A549 (cell line): ENCODE data around the gene GPNMB. TPM values are rescaled to one million over a fixed set of nuclear protein-coding genes. Genes with fewer than 3 reads are reported as not detected.
"Not testable (repeated sequence)": the region's sequence is repeated elsewhere in the genome, so short reads cannot be mapped to it uniquely, and the experiment has no call there.

Source experiments
- ATAC-seq, 2 experiments: fragments of 200-7000 bp in 1 of 2; fragments of >200 bp in 1 of 2; cut with Nextera tagmentation in 1 of 2; cut with Tn5 transposase in 1 of 2; 3 replicates each; pipeline versions ENCODE4 v1.8.0 to v1.9.1; 2018 to 2020; ENCODE audit warnings: mild to moderate bottlenecking in 1 of 2, moderate library complexity in 1 of 2
- CTCF ChIA-PET: fragments of 300-600 bp; sonication (Branson Sonifier 250); formaldehyde crosslinking; extraction: SDS; loops from one replicate; lab custom pipeline; 2021; ENCODE audit warnings: antibody characterized with exemption, inconsistent platforms; lab: Yijun Ruan, JAX
- POLR2A ChIA-PET: fragments of 350-600 bp; formaldehyde crosslinking; extraction: SDS; loops from one replicate; lab custom pipeline; 2021; ENCODE audit warnings: antibody characterized with exemption, inconsistent platforms; lab: Yijun Ruan, JAX
- DNase-seq, 2 experiments: peaks; one replicate each; pipeline versions ENCODE4 v3.0.0 to v3.0.0-alpha.2; 2011 to 2016; ENCODE audit warnings: low read depth in 1 of 2, low spot score in 1 of 2
- FAIRE-seq: peaks from 2 replicates; lab custom pipeline; 2011; peaks lifted over from hg19 to GRCh38; lab: Jason Lieb, UNC
- H3K27ac ChIP-seq, 2 experiments: fragments of >200 bp; sonication (Bioruptor Twin); formaldehyde crosslinking; 3 replicates each; pipeline ENCODE4 v1.5.1; 2016 to 2017
- H3K4me1 ChIP-seq: fragments of >200 bp; sonication (Bioruptor Twin); formaldehyde crosslinking; 3 replicates; pipeline ENCODE4 v1.6.1; 2016
- H3K4me2 ChIP-seq: fragments of >200 bp; sonication (Bioruptor Twin); formaldehyde crosslinking; 3 replicates; pipeline ENCODE4 v1.6.1; 2016
- H3K4me3 ChIP-seq: fragments of >200 bp; sonication (Bioruptor Twin); formaldehyde crosslinking; 3 replicates; pipeline ENCODE4 v1.5.1; 2016
- H3K9me3 ChIP-seq: fragments of >200 bp; sonication (Bioruptor Twin); formaldehyde crosslinking; 3 replicates; pipeline ENCODE4 v1.6.1; 2016
- CBX2 ChIP-seq: fragments of 200-600 bp; sonication (generic); IDR thresholded peaks from 2 replicates; pipeline ENCODE4 v1.6.1; 2016; ENCODE audit warnings: low read depth, mild to moderate bottlenecking, borderline replicate concordance
- EHMT2 ChIP-seq: fragments of 200-600 bp; sonication (generic); IDR thresholded peaks from 2 replicates; pipeline ENCODE4 v1.6.1; 2016; ENCODE audit warnings: antibody characterized with exemption, low read depth, mild to moderate bottlenecking, moderate library complexity
- EP300 ChIP-seq, 2 experiments: fragments of >200 bp; sonication (Bioruptor Twin); formaldehyde crosslinking; IDR thresholded peaks; 2 replicates in 1 of 2; 3 replicates in 1 of 2; pipeline ENCODE4 v1.6.1; 2016 to 2017
- FOSL2 ChIP-seq, 2 experiments: fragments of 450-650 bp in 1 of 2; fragments of >200 bp in 1 of 2; sonication (Bioruptor Twin) in 1 of 2; formaldehyde crosslinking; IDR thresholded peaks; 2 replicates each; pipeline versions ENCODE4 v1.5.0 to v1.6.1; 2016 to 2020; ENCODE audit warnings: mild to moderate bottlenecking in 1 of 2, moderate library complexity in 1 of 2
- GATA3 ChIP-seq: IDR thresholded peaks from 2 replicates; pipeline ENCODE4 v1.6.1; 2012; ENCODE audit warnings: borderline replicate concordance
- HOXA7 ChIP-seq: fragments of 250-450 bp; sonication (Bioruptor Pico); IDR thresholded peaks from 2 replicates; pipeline ENCODE4 v1.5.0; 2020; ENCODE audit warnings: mild to moderate bottlenecking, moderate library complexity
- HOXB13 ChIP-seq: fragments of 250-450 bp; sonication (Bioruptor Pico); IDR thresholded peaks from 2 replicates; pipeline ENCODE4 v1.5.0; 2020; ENCODE audit warnings: low read depth, mild to moderate bottlenecking, moderate library complexity
- HOXB5 ChIP-seq: fragments of 250-450 bp; sonication (Bioruptor Pico); IDR thresholded peaks from 2 replicates; pipeline ENCODE4 v1.5.0; 2020; ENCODE audit warnings: mild to moderate bottlenecking, moderate library complexity
- JUN ChIP-seq, 2 experiments: fragments of >200 bp; sonication (Bioruptor Twin); formaldehyde crosslinking; IDR thresholded peaks; 2 replicates in 1 of 2; 3 replicates in 1 of 2; pipeline ENCODE4 v1.6.1; 2016 to 2017
- KDM5A ChIP-seq: fragments of 200-600 bp; sonication (generic); IDR thresholded peaks from 2 replicates; pipeline ENCODE4 v1.6.1; 2016; ENCODE audit warnings: antibody characterized with exemption, mild to moderate bottlenecking
- MAZ ChIP-seq: fragments of 150-350 bp; IDR thresholded peaks from 2 replicates; pipeline ENCODE4 v1.6.1; 2014; ENCODE audit warnings: antibody characterized with exemption, low read depth, low read length, borderline replicate concordance
- NPAS2 ChIP-seq: fragments of 250-450 bp; sonication (Bioruptor Pico); IDR thresholded peaks from 2 replicates; pipeline ENCODE4 v1.8.0; 2022; ENCODE audit warnings: mild to moderate bottlenecking, moderate library complexity, borderline replicate concordance
- POLR2A ChIP-seq: IDR thresholded peaks from 2 replicates; pipeline ENCODE4 v1.6.1; 2012; ENCODE audit warnings: mild to moderate bottlenecking, low read length
- RAD21 ChIP-seq, 2 experiments: fragments of >200 bp in 1 of 2; sonication (Bioruptor Twin) in 1 of 2; formaldehyde crosslinking in 1 of 2; IDR thresholded peaks in 1 of 2; conservative IDR thresholded peaks in 1 of 2; 2 replicates in 1 of 2; 3 replicates in 1 of 2; pipeline ENCODE4 v1.6.1; 2012 to 2018; ENCODE audit warnings: inconsistent platforms in 1 of 2
- RARB ChIP-seq: fragments of 250-450 bp; sonication (Bioruptor Pico); IDR thresholded peaks from 2 replicates; pipeline ENCODE4 v1.8.0; 2021; ENCODE audit warnings: mild to moderate bottlenecking, moderate library complexity
- ZFP36 ChIP-seq: fragments of 450-650 bp; IDR thresholded peaks from 2 replicates; pipeline ENCODE4 v1.6.1; 2014; ENCODE audit warnings: borderline replicate concordance; ENCODE audit not compliant: partially characterized antibody
- ZNF302 ChIP-seq: fragments of 250-450 bp; sonication (Bioruptor Pico); IDR thresholded peaks from 2 replicates; pipeline ENCODE4 v1.9.0; 2021; ENCODE audit warnings: inconsistent platforms, mild to moderate bottlenecking, moderate library complexity
- WGBS: methylation state at CpG from one replicate; pipeline ENCODE4 v1.1.6; 2017; ENCODE audit errors: missing lambda C conversion rate; 5-methylcytosine and 5-hydroxymethylcytosine counted together
- polyA plus RNA-seq, 4 experiments: library from polyadenylated mRNA; depleted of rRNA in 3 of 4; stranded (reverse); fragments of >200 nt; fragmentation: RNase III in 1 of 4; extraction: RNeasy Plus Mini Kit Qiagen cat#74134 plus additional on column Dnase treatment in 1 of 4; gene quantifications; 2 replicates in 3 of 4; 3 replicates in 1 of 4; pipeline ENCODE4 v1.2.3, GENCODE V29; 2011 to 2017
- TF ChIP-seq, protein P1 (sequence below): fragments of 250-450 bp; sonication (Bioruptor Pico); IDR thresholded peaks from 2 replicates; pipeline ENCODE4 v1.5.0; 2021; ENCODE audit warnings: mild to moderate bottlenecking, moderate library complexity, borderline replicate concordance
- TF ChIP-seq, protein P2 (sequence below): fragments of 250-450 bp; sonication (Bioruptor Pico); IDR thresholded peaks from 2 replicates; pipeline ENCODE4 v1.5.0; 2020; ENCODE audit warnings: low read depth, mild to moderate bottlenecking, moderate library complexity
- TF ChIP-seq, protein P3 (sequence below): fragments of >200 bp; sonication (Bioruptor Twin); formaldehyde crosslinking; IDR thresholded peaks from 3 replicates; pipeline ENCODE4 v1.6.1; 2016

GPNMB gene
- polyA plus RNA-seq, 2 of the 4 experiments (the other 2 are of a cell fraction), result 3.3 to 4.7 TPM

DNA sequence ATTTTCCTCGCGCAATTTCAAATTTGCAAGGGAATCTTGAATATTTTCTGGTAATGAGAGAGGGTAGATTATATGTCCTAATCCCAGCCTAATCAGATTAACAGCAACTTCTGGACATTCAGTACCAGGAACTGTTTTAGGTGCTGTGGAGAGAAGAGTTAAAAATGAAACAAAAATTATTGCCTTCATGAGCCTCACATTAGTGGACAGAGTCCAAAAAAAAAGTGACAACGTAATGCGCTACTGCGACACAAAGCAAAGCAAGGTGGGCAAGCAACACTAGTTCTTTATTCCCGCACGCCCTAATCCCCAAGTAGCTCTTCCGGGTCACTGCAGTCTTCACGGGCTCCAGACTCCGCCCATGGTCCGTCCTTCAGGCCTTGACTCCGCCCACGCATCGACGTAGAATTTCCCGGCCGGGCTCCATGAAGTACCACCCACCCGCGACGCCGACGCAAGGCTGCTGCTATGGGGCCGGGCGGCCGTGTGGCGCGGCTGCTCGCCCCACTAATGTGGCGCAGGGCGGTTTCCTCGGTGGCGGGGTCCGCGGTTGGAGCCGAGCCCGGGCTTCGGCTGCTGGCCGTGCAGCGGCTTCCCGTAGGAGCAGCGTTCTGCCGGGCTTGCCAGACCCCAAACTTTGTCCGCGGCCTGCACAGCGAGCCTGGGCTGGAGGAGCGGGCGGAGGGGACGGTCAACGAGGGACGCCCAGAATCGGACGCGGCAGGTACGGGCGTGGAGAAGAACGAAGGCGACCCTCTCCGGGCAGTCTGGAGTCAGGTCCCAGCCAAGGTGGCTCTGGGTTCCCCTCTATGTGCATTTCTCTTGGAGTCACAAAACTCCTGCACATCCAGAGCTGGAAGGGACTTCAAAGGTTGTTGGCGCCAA, 52.6 kb downstream of the GPNMB start, which contains the start of gene MALSU1 (continued):
- peak; percentile 48; the same call in 1 of the 2 replicates for TF ChIP-seq HOXA7
- TF ChIP-seq KDM5A, result peak; percentile 92
- TF ChIP-seq RARB, result no peak
- TF ChIP-seq ZNF302 (CRISPR knock-in tag), result peak; percentile 53; the same call in 1 of the 2 replicates
- TF ChIP-seq, all 56 proteins: peak for 14

DNA sequence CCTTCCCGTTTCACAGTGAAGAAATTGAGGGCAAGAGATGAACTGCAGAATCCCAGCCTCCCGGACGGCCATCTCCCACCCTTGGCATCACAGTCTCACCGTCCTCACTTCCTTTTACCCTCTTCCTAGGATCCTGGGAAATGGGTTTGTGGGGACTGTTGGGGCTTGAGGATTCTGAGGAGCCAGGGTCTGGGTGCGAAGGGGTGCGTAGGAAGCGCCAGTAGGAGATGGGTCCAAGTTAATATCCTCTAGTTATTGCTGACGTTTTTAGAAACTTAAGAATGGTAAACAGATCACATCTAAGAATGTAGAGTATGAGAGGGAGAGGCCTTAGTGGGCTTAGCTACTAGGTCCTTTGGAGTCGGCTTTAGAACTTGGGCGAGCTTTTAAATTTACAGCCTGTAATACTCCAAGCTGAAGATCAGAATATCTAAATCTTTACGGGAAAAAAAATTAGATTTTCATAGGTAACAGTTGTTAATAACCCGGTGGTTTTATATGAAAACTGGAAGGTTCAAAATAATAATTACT, 53.3 kb downstream of the GPNMB start:
- POLR2A ChIA-PET, result interaction anchor here (0.6 to 2.7 kb wide), 6 partner anchors 19 to 426 kb away, joined by 5 to 18 read pairs (median 8); no protein-coding TSS in a partner anchor
- 10% methylated on average over 12 of the region's 12 CpGs for WGBS
- no peak for FAIRE-seq
- no peaks in the 10 kb centered on the region for H3K9me3 ChIP-seq
- no peak for TF ChIP-seq GATA3
- no peak for TF ChIP-seq FOSL2 (IDR thresholded peaks at IDR 0.05)
- no peak for TF ChIP-seq FOSL2 (CRISPR knock-in tag; IDR thresholded peaks at IDR 0.05)
- TF ChIP-seq, protein P1, sequence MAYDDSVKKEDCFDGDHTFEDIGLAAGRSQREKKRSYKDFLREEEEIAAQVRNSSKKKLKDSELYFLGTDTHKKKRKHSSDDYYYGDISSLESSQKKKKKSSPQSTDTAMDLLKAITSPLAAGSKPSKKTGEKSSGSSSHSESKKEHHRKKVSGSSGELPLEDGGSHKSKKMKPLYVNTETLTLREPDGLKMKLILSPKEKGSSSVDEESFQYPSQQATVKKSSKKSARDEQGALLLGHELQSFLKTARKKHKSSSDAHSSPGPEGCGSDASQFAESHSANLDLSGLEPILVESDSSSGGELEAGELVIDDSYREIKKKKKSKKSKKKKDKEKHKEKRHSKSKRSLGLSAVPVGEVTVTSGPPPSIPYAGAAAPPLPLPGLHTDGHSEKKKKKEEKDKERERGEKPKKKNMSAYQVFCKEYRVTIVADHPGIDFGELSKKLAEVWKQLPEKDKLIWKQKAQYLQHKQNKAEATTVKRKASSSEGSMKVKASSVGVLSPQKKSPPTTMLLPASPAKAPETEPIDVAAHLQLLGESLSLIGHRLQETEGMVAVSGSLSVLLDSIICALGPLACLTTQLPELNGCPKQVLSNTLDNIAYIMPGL, result no peak
- TF ChIP-seq, all 56 proteins: peak for 0
- CTCF ChIA-PET, result interaction anchor here (1.1 to 1.8 kb wide), 3 partner anchors 27 to 39 kb away, joined by 3 to 7 read pairs (median 6); no protein-coding TSS in a partner anchor
- H3K4me2 ChIP-seq, result peak overlapping the region; percentile 85
- ATAC-seq, result peak; percentile 17 to 41; a peak in 5 of 6 replicates
- H3K4me1 ChIP-seq, result peaks cover 29% of the 10 kb centered on the region
- DNase-seq, result peak in 1 of 2 experiments; percentile 26
- peak overlapping the region; percentile 87 to 96 for H3K27ac ChIP-seq
- peak overlapping the region; percentile 79 for H3K4me3 ChIP-seq

DNA sequence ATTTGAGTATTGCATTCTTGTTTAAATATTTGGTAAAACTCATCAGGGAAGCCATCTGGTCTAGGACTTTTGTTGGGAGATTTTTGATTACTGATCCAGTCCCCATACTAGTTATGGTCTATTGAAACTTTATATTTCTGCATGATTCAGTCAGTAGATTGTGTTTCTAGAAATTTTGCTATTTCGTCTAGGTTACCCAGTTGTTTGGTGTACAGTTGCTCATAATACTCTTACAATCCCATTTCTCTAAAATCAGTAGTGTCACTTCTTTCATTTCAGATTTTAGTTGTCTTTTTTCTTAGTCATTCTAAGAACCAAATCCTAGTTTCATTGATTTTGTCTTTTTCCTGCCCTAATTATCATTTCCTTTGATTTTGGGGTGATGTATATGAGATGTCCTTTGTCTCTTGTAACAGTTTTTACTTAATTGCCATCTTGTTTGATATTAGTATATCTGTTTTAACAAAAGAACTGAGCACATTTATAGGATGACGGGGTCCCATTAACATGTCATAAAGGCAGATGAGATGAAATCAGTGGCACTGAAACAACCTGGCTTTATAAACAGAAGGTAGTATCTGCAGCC, 60.5 kb downstream of the GPNMB start:
- H3K27ac ChIP-seq, result no peak overlapping the region
- POLR2A ChIA-PET, result no interaction called here
- WGBS, result 86% methylated on average over 2 of the region's 2 CpGs

DNA sequence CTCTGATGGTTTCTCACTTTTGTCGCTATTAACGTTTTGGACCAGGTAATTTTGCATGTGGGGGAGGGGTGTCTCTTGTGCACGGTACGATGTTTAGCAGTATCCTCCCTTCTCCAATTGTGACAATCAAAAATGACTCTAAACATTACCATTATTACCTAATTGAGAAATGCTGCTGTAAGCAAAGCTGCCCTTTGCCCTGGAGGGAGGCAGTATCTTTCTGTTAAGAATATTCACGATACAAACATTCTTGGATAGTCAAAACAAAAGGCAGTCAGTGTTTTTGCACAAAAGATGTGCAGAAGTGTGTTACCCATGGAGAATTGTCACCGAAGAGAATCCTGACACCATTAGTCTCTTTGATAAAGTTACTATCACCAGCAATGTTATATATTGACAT, 62.2 kb downstream of the GPNMB start:
- 89% methylated on average over 6 of the region's 6 CpGs for WGBS
- ChIA-PET POLR2A (interaction anchor here (1.9 kb wide), 1 partner anchor 10 kb away, joined by 7 read pairs; no protein-coding TSS in a partner anchor), CTCF (interaction anchor here (1.6 to 1.9 kb wide), 2 partner anchors 32 to 36 kb away, joined by 4 to 8 read pairs; no protein-coding TSS in a partner anchor)
- ATAC-seq (no peak), DNase-seq (no peak), FAIRE-seq (no peak)
- Histone ChIP-seq H3K9me3 (no peaks in the 10 kb centered on the region), H3K27ac (no peak overlapping the region), H3K4me2 (no peak overlapping the region), H3K4me1 (peaks cover 5% of the 10 kb centered on the region; the same call in 1 of the 3 replicates), H3K4me3 (no peak overlapping the region)
- TF ChIP-seq EHMT2 (no peak), POLR2A (no peak), FOSL2 (IDR thresholded peaks at IDR 0.05) (no peak), FOSL2 (CRISPR knock-in tag; IDR thresholded peaks at IDR 0.05) (no peak), JUN (IDR thresholded peaks at IDR 0.05) (no peak), EP300 (IDR thresholded peaks at IDR 0.05) (no peak), NPAS2 (CRISPR knock-in tag) (no peak), HOXB13 (CRISPR knock-in tag) (no peak), RARB (no peak), RAD21 (conservative IDR thresholded peaks at IDR 0.05 in 1 of 2, IDR thresholded peaks at IDR 0.05 in 1 of 2) (no peak), ZFP36 (no peak), GATA3 (no peak), CBX2 (no peak), HOXB5 (CRISPR knock-in tag) (no peak)
- TF ChIP-seq, protein P2, sequence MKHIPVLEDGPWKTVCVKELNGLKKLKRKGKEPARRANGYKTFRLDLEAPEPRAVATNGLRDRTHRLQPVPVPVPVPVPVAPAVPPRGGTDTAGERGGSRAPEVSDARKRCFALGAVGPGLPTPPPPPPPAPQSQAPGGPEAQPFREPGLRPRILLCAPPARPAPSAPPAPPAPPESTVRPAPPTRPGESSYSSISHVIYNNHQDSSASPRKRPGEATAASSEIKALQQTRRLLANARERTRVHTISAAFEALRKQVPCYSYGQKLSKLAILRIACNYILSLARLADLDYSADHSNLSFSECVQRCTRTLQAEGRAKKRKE, result no peak

More for the DNA sequence above, 60.5 kb downstream of the GPNMB start:
- Histone ChIP-seq H3K9me3 (no peaks in the 10 kb centered on the region), H3K4me3 (no peak overlapping the region)
- no peak for ATAC-seq
- no peak for FAIRE-seq
- TF ChIP-seq, protein P3, sequence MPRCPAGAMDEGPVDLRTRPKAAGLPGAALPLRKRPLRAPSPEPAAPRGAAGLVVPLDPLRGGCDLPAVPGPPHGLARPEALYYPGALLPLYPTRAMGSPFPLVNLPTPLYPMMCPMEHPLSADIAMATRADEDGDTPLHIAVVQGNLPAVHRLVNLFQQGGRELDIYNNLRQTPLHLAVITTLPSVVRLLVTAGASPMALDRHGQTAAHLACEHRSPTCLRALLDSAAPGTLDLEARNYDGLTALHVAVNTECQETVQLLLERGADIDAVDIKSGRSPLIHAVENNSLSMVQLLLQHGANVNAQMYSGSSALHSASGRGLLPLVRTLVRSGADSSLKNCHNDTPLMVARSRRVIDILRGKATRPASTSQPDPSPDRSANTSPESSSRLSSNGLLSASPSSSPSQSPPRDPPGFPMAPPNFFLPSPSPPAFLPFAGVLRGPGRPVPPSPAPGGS, result no peak
- TF ChIP-seq HOXB5 (CRISPR knock-in tag), result no peak
- no peak for TF ChIP-seq MAZ
- TF ChIP-seq, all 56 proteins: peak for 0
- DNase-seq, result no peak
- peaks cover 5% of the 10 kb centered on the region; the same call in 1 of the 3 replicates for H3K4me1 ChIP-seq
- CTCF ChIA-PET, result no interaction called here
- no peak overlapping the region for H3K4me2 ChIP-seq

DNA sequence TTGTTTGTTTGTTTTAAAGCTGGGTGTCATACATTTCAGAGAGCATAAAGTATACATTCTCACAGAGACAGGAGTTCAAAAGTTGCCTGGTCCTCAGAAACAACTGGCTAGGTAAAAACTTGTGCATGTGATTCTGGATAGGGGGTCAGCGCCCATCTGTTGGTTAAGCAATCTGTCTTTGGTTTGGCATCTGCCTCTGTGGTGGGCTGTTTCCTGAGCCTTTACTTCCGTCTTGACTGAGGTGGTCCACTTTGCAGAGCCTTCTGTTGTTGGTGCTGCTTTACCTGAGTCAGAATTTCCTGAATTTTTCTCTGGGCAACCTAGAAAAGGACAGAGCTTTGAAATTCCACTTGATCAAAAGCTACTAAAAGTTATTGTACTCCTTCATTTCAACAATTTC, 65.6 kb downstream of the GPNMB start:
- CTCF ChIA-PET, result interaction anchor here (1.8 to 3.2 kb wide), 2 partner anchors 35 to 39 kb away, joined by 6 to 13 read pairs; no protein-coding TSS in a partner anchor
- FAIRE-seq, result not testable (repeated sequence)
- WGBS, result 86% methylated on average over 2 of the region's 2 CpGs

More for the DNA sequence above, 65.6 kb downstream of the GPNMB start:
- not testable (repeated sequence) for H3K27ac ChIP-seq, DNase-seq, H3K4me3 ChIP-seq, H3K4me2 ChIP-seq, ATAC-seq, H3K9me3 ChIP-seq, H3K4me1 ChIP-seq
- POLR2A ChIA-PET, result interaction anchor here (1.5 kb wide), 1 partner anchor 13 kb away, joined by 4 read pairs; the partner anchor contains the start of gene MALSU1
